ENCODE measurements around the gene SAMD4B. TPM values are rescaled to one million over a fixed set of nuclear protein-coding genes. Genes with fewer than 3 reads are reported as not detected.

The SAMD4B gene
- total RNA-seq, 2 donors from 2014 or later, result 59.6 to 63.6 TPM

Other genes with a start within 250 kb of the SAMD4B start
- gene PAK4, start 216.6 kb upstream of the SAMD4B start, total RNA-seq, result 10 to 100 TPM; 12.9 to 17.0 TPM
- not detected for gene NCCRP1, start 145.5 kb upstream of the SAMD4B start, total RNA-seq
- not detected for gene SYCN, start 138.2 kb upstream of the SAMD4B start, total RNA-seq
- gene IFNL3, start 97.4 kb upstream of the SAMD4B start, total RNA-seq, result under 1 TPM in 1 of 2 donors, not detected in 1; 0.53 TPM
- gene IFNL4, start 93.6 kb upstream of the SAMD4B start, total RNA-seq, result not detected
- gene IFNL2, start 74.0 kb upstream of the SAMD4B start, total RNA-seq, result under 1 TPM in 1 of 2 donors, not detected in 1; 0.46 TPM
- gene IFNL1, start 46.0 kb upstream of the SAMD4B start, total RNA-seq, result 1 to 10 TPM in 1 of 2 donors, under 1 TPM in 1; 0.29 to 1.7 TPM
- 1 to 10 TPM; 4.5 to 6.7 TPM for gene LRFN1, start 21.6 kb upstream of the SAMD4B start, total RNA-seq
- gene GMFG, start 6.4 kb upstream of the SAMD4B start, total RNA-seq, result 100 to 1,000 TPM; 351 to 353 TPM
- 10 to 100 TPM; 52.0 TPM for gene PAF1, start 48.7 kb downstream of the SAMD4B start, total RNA-seq
- 10 to 100 TPM; 26.4 to 34.3 TPM for gene MED29, start 49.0 kb downstream of the SAMD4B start, total RNA-seq
- 100 to 1,000 TPM in 1 of 2 donors, 10 to 100 TPM in 1; 81.4 to 108 TPM for gene ZFP36, start 64.4 kb downstream of the SAMD4B start, total RNA-seq
- 10 to 100 TPM; 86.5 to 92.1 TPM for gene PLEKHG2, start 70.2 kb downstream of the SAMD4B start, total RNA-seq
- 1,000 to 10,000 TPM; 3,177 to 3,644 TPM for gene RPS16, start 93.5 kb downstream of the SAMD4B start, total RNA-seq
- 100 to 1,000 TPM; 192 to 201 TPM for gene SUPT5H, start 103.2 kb downstream of the SAMD4B start, total RNA-seq
- gene TIMM50, start 138.4 kb downstream of the SAMD4B start, total RNA-seq, result 10 to 100 TPM; 52.4 to 55.8 TPM
- 1 to 10 TPM in 1 of 2 donors, under 1 TPM in 1; 0.72 to 1.1 TPM for gene DLL3, start 156.5 kb downstream of the SAMD4B start, total RNA-seq
- gene SELENOV, start 172.7 kb downstream of the SAMD4B start, total RNA-seq, result not detected
- gene EID2B, start 190.4 kb downstream of the SAMD4B start, total RNA-seq, result 1 to 10 TPM; 4.3 to 4.5 TPM
- gene EID2, start 197.7 kb downstream of the SAMD4B start, total RNA-seq, result 10 to 100 TPM; 15.3 to 16.0 TPM

All from activated T-cell treated with anti-CD3 and anti-CD28 coated beads, Interleukin-2, amount 50 U/mL, for 72 hours (primary cell).